DND-41 (cell line): ENCODE results near the gene SLC39A8.

Experiments used
- CTCF ChIP-seq: IDR thresholded peaks from 2 replicates; pipeline ENCODE4 v1.5.1; 2012; ENCODE audit warnings: borderline replicate concordance, low read length, moderate library complexity, mild to moderate bottlenecking; ENCODE audit not compliant: poor library complexity, severe bottlenecking; ENCODE audit errors: extremely low read depth
- EZH2 ChIP-seq: IDR thresholded peaks from 3 replicates; pipeline ENCODE4 v1.6.1; 2012; ENCODE audit warnings: borderline replicate concordance, low read depth, mild to moderate bottlenecking, moderate library complexity, low read length, inconsistent platforms; ENCODE audit not compliant: severe bottlenecking

DNA sequence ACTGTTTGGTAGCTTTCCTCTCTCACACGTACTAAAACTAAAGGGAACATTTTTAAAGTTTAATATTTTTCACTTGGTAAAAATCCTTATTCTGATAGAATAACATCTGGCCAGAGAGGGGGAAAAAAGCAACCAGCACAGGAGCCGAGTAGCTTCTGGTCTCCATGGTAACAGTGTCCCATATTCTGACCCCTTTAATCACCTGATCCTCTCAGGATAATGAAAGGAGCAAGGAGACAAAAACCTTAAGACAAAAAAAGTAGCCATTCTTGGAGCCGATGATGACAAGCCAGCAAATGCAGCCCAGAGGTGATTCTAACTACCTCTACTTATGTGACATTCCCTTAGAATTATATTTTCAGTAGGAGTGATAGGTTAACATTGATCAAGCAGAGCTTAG lies 126.6 kb downstream of the SLC39A8 start:
- TF ChIP-seq CTCF: no peak
- TF ChIP-seq EZH2: no peak
